Adrenal gland (tissue), 12 donors: ENCODE results near the gene CFLAR. TPM values are rescaled to one million over a fixed set of nuclear protein-coding genes. Genes with fewer than 3 reads are reported as not detected.
A peak's percentile ranks its signal among the peaks of the same experiment; 100 is the strongest.
"Not testable (repeated sequence)": the region's sequence is repeated elsewhere in the genome, so short reads cannot be mapped to it uniquely, and the experiment has no call there.

Experiments
- DNase-seq, 7 donors: peaks; one replicate each; pipeline ENCODE4 v3.0.0-alpha.2; 2019 to 2020
- H3K27ac ChIP-seq, 5 donors: fragments of 200-600 bp; sonication (generic) in 4 of 5; 1 replicate in 3 of 5; 2 replicates in 2 of 5; pipeline versions ENCODE4 v1.5.1 to v1.8.0; 2016 to 2020; ENCODE audit warnings: mild to moderate bottlenecking in 1 of 5
- H3K27me3 ChIP-seq: fragments of 200-600 bp; 2 replicates; pipeline ENCODE4 v1.8.0; 2021
- H3K36me3 ChIP-seq, 2 donors: fragments of 200-600 bp; replicated peaks in 1 of 2; 1 replicate in 1 of 2; 2 replicates in 1 of 2; pipeline versions ENCODE4 v1.5.1 to v1.8.0; 2018 to 2022
- H3K4me1 ChIP-seq, 2 donors: fragments of 200-600 bp; replicated peaks in 1 of 2; 1 replicate in 1 of 2; 2 replicates in 1 of 2; pipeline versions ENCODE4 v1.5.1 to v1.8.0; 2018 to 2021
- H3K4me3 ChIP-seq, 4 donors: fragments of 200-600 bp; sonication (generic) in 3 of 4; one replicate each; pipeline ENCODE4 v1.5.1; 2016 to 2018
- H3K9me3 ChIP-seq, 3 donors: fragments of 200-600 bp; sonication (generic) in 1 of 3; replicated peaks in 1 of 3; 1 replicate in 2 of 3; 2 replicates in 1 of 3; pipeline versions ENCODE4 v1.5.1 to v1.8.0; 2016 to 2021
- POLR2A ChIP-seq, 2 donors: fragments of 450-650 bp; IDR thresholded peaks; one replicate each; pipeline ENCODE4 v1.6.1; 2017; ENCODE audit warnings: antibody characterized with exemption in 2 of 2, mild to moderate bottlenecking in 2 of 2, moderate library complexity in 1 of 2
- WGBS, 4 donors: extraction: QIAGEN DNeasy Blood & Tissue Kit in 2 of 4; methylation state at CpG; one replicate each; pipeline versions ENCODE4 v1.1.5 to v1.1.7; 2013 to 2017; 5-methylcytosine and 5-hydroxymethylcytosine counted together
- intact Hi-C, 2 donors: fragments of 100-400 bp; cut with DNase I; formaldehyde crosslinking; loops; one replicate each; pipeline versions ENCODE4 v1.14.1 to v1.15.0; 2022 to 2023
- polyA plus RNA-seq, 3 donors: library from polyadenylated mRNA; stranded (reverse); fragments of 200-250 nt in 2 of 3; fragments of 350-450 nt in 1 of 3; fragmentation: Illumina TruSeq in 1 of 3; extraction: RNeasy Lipid Tissue Mini Kit (QIAGEN cat#74804) in 1 of 3; gene quantifications; one replicate each; pipeline ENCODE4 v1.2.3, GENCODE V29; 2013 to 2014
- total RNA-seq, 9 donors: library from RNA; depleted of rRNA in 4 of 9; stranded (reverse); fragments of >200 nt in 4 of 9; fragments of 120-200 nt in 1 of 9; fragmentation: NEBNext Ultra II Directional in 1 of 9; extraction: Animal tissue kit (Norgen Biotek cat#: 25700) in 1 of 9; gene quantifications; one replicate each; pipeline versions ENCODE4 v1.1.0 to v1.2.4, GENCODE V29; 2013 to 2023
- TF ChIP-seq, protein P1 (sequence below), 6 experiments: fragments of 450-650 bp in 4 of 6; fragments of 200-600 bp in 2 of 6; sonication (generic) in 1 of 6; IDR thresholded peaks; 1 replicate in 5 of 6; 2 replicates in 1 of 6; pipeline versions ENCODE4 v1.5.1 to v1.8.0; 2016 to 2021; ENCODE audit warnings: antibody characterized with exemption in 6 of 6, mild to moderate bottlenecking in 2 of 6, moderate library complexity in 1 of 6
- donor health status: healthy with polysubstance abuse.
- donor health status: Bipolar disorder and iron deficiency.
- donor health status: DM: yes; HTN: yes; CAD: no.
- donor health status: DM: no; HTN: no; CAD: no.
- donor health status: DM: no; HTN: no; CAD: no.
- donor health status: DM: yes; HTN: yes; CAD: no.

CFLAR gene
- total and polyA plus RNA-seq, 12 donors = 47.1 to 267 (median 91.8) TPM

- no peaks in the 10 kb centered on the region for H3K27me3 ChIP-seq
- H3K4me1 ChIP-seq = peaks cover 22 to 43% of the 10 kb centered on the region in 2 donors
- H3K36me3 ChIP-seq = peaks cover 0 to 71% of the 10 kb centered on the region in 2 donors
- intact Hi-C loops = no loop called here
- TF ChIP-seq POLR2A (IDR thresholded peaks at IDR 0.05) = no peak
- TF ChIP-seq, protein P1, sequence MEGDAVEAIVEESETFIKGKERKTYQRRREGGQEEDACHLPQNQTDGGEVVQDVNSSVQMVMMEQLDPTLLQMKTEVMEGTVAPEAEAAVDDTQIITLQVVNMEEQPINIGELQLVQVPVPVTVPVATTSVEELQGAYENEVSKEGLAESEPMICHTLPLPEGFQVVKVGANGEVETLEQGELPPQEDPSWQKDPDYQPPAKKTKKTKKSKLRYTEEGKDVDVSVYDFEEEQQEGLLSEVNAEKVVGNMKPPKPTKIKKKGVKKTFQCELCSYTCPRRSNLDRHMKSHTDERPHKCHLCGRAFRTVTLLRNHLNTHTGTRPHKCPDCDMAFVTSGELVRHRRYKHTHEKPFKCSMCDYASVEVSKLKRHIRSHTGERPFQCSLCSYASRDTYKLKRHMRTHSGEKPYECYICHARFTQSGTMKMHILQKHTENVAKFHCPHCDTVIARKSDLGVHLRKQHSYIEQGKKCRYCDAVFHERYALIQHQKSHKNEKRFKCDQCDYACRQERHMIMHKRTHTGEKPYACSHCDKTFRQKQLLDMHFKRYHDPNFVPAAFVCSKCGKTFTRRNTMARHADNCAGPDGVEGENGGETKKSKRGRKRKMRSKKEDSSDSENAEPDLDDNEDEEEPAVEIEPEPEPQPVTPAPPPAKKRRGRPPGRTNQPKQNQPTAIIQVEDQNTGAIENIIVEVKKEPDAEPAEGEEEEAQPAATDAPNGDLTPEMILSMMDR (IDR thresholded peaks at IDR 0.05) = no peak
- no peaks in the 10 kb centered on the region for H3K9me3 ChIP-seq
- peak overlapping the region in 2 of 5 donors; percentile 31 to 66 for H3K27ac ChIP-seq
- H3K4me3 ChIP-seq = no peak overlapping the region
- WGBS, 4 donors = 31 to 75% (median 64%) methylated on average over 1 to 3 of the region's 3 CpGs
- peak in 3 of 7 donors; percentile 49 to 63 (median 55) for DNase-seq
Observed at GRCh38 chr2:201136889-201137321, 20.9 kb downstream of the CFLAR start.

GRCh38 chr2:201137505-201138400 lies 21.8 kb downstream of the CFLAR start:
- H3K36me3 ChIP-seq = peaks cover 0 to 79% of the 10 kb centered on the region in 2 donors
- 96 to 99% (median 98%) methylated on average over 14 to 28 of the region's 28 CpGs for WGBS, 4 donors
- intact Hi-C loops = no loop called here

GRCh38 chr2:201138401-201138970 lies 22.5 kb downstream of the CFLAR start:
- H3K4me1 ChIP-seq = peaks cover 15 to 28% of the 10 kb centered on the region in 2 donors
- TF ChIP-seq POLR2A (IDR thresholded peaks at IDR 0.05) = no peak
- TF ChIP-seq, protein P1 (IDR thresholded peaks at IDR 0.05) = no peak
- no peak overlapping the region for H3K27ac ChIP-seq
- no peak overlapping the region for H3K4me3 ChIP-seq
- H3K9me3 ChIP-seq = no peaks in the 10 kb centered on the region
- no peak for DNase-seq
- WGBS, 4 donors = 93 to 97% (median 95%) methylated on average over 10 to 15 of the region's 15 CpGs
- H3K27me3 ChIP-seq = no peaks in the 10 kb centered on the region
- intact Hi-C loops = no loop called here
- H3K36me3 ChIP-seq = peaks cover 0 to 80% of the 10 kb centered on the region in 2 donors

More at GRCh38 chr2:201137505-201138400, 21.8 kb downstream of the CFLAR start:
- Histone ChIP-seq H3K27ac (peak overlapping the region in 1 of 5 donors; percentile 66), H3K27me3 (no peaks in the 10 kb centered on the region), H3K4me1 (peaks cover 16 to 35% of the 10 kb centered on the region in 2 donors), H3K4me3 (no peak overlapping the region), H3K9me3 (no peaks in the 10 kb centered on the region)
- TF ChIP-seq POLR2A (IDR thresholded peaks at IDR 0.05) = no peak
- TF ChIP-seq, protein P1 (IDR thresholded peaks at IDR 0.05) = no peak
- no peak for DNase-seq

DNA sequence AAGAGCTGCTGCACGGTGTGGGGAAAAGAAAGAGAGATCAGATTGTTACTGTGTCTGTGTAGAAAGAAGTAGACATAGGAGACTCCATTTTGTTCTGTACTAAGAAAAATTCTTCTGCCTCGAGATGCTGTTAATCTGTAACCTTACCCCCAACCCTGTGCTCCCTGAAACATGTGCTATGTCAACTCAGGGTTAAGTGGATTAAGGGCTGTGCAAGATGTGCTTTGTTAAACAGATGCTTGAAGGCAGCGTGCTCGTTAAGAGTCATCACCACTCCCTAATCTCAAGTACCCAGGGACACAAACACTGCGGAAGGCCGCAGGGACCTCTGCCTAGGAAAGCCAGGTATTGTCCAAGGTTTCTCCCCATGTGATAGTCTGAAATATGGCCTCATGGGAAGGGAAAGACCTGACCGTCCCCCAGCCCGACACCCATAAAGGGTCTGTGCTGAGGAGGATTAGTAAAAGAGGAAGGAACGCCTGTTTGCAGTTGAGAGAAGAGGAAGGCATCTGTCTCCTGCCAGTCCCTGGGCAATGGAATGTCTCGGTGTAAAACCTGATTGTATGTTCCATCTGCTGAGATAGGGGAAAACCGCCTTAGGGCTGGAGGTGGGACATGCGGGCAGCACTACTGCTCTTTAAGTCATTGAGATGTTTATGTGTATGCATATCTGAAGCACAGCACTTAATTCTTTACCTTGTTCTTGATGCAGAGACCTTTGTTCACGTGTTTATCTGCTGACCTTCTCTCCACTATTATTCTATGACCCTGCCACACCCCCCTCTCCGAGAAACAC lies 23.2 kb downstream of the CFLAR start:
- Histone ChIP-seq H3K36me3 (peaks cover 0 to 82% of the 10 kb centered on the region in 2 donors), H3K4me1 (peaks cover 15 to 27% of the 10 kb centered on the region in 2 donors)
- H3K27ac ChIP-seq, DNase-seq, intact Hi-C loops, H3K27me3 ChIP-seq, H3K4me3 ChIP-seq, H3K9me3 ChIP-seq: not testable (repeated sequence)
- WGBS, 4 donors = 58 to 72% (median 66%) methylated on average over 11 to 12 of the region's 14 CpGs
